NAMALWA (cell line): Measurements from ENCODE around the gene CEP112.

Source experiments
- DNase-seq: peaks from one replicate; pipeline ENCODE4 v3.0.0-alpha.2; 2015; ENCODE audit warnings: low spot score

The CEP112 gene

DNA sequence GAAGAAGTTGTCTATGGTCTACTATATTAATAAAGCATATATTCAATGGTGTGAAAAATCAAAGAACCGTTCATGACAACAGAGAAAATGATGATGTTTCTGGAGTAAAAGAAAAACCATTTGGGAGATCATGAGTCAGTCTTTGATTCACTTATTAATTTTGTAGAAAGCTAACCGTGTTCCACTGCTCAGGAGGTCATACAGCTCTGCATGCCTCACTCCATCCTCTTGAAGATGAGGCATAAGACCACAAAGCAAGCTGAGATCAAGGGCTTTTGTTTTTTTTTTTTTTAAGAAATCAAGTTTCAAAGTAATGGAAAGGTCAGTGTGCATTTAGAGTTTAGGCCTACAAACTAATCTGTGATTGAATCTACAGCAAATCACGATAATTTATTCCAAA lies 206.4 kb downstream of the CEP112 start:
- DNase-seq: no peak

DNA sequence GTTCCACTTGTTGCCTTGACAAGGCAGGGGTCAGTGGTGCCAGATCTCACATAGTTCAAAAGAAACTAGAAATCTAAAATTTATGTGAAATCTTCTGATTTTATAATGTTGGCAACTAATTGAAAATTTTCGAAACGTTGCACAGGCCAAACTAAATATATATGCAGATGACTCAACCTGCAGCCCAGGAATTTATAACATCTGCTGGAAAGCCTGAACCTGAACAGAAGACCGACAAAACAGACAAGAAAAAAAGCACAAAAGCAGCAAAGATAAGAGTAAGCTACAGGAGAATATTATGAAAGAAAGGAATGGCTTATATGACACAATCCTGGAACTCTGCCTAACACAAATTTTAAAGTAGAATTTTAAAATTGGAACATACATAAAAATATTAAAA lies 207.6 kb downstream of the CEP112 start:
- no peak for DNase-seq

DNA sequence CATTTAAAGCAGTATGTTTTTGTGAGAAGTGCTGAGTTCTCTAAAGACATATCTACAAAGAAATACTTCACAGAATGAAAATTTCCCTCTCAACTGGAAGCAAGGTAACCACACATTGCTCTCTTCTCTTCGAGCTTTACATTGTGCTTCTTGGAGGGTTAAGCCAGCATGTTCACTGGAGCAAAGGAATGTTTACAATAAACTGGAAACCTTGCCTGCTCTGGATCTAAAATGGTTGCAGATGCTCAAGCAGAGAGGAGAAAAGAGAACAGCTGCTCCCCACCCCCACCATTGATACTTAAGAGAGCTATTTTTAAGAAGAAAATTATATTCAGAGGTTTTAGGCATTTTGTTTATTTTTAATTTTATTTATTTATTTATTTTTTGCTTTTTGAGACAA lies 213.1 kb downstream of the CEP112 start:
- no peak for DNase-seq

DNA sequence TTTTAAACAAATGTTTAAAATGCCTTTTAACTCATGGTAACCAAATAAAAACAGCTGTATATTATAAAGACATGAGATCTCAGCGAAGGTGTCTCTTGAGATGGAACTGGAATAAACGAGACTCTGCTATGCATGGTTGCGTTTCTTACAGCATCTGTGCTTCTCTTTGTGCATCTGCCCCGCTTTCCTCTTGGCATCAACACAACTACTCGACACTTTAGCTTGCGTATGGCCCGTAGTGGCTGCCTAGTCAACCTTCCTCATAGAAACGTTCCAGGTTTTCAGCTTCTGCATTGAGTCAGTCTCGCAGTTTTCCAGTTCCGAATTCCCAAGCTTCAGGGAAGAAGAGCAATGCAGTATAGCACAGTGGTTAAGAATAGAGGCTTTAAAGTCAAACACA lies 214.9 kb downstream of the CEP112 start:
- DNase-seq: no peak

DNA sequence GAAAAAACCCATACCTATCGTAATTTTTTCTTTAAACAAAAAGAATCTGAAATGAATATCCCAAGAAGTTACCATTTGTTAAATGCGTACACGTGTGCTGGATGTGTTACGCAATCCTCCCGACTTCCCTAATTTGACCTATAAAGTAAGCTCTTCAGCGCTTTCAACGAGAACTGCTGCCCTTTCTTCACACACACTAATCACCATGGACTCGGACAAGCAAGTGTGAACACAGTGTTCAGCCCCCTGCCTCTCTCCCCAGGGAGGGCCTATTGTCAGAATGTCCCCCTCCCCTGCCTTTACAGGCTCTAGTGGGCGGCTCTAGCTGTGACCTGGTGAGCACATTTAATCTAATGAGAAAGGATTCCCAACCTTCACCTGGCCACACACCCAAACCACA lies 216.1 kb downstream of the CEP112 start:
- DNase-seq: no peak

DNA sequence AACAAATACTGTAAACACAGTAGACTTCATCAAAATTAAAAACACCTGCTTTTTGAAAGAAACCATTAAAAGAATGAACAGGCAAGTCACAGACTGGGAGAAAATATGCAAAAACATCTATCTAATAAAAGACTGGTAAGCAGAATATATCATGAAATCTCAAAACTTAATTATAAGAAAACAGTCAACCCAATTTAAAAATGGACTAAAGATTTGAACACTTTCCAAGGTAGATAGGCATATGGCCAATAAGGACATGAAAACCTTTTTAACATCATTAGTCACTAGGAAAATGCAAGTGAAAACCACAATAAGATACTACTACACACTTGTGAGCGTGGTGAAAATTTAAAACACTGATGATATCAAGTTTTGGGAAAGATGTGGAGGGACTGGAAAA lies 218.7 kb downstream of the CEP112 start:
- no peak for DNase-seq

DNA sequence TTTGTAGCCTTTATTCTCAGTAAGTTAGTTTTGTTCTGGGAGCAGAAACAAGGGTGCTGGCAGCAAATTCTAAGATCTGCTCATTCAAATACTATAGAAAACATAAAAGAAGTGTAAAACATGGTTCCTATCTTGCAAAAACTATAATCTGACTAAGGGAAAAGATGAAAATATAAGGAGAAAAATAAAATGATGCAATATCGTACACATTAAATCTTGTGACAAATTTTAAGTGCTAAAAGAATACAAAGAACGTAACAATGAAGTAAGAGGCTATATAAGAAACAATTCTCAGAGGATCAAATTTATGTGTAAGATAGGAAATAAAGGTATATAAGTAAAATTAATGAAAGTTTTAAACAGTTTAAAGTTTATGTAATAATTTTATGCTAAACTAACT lies 224.6 kb downstream of the CEP112 start:
- DNase-seq: no peak

DNA sequence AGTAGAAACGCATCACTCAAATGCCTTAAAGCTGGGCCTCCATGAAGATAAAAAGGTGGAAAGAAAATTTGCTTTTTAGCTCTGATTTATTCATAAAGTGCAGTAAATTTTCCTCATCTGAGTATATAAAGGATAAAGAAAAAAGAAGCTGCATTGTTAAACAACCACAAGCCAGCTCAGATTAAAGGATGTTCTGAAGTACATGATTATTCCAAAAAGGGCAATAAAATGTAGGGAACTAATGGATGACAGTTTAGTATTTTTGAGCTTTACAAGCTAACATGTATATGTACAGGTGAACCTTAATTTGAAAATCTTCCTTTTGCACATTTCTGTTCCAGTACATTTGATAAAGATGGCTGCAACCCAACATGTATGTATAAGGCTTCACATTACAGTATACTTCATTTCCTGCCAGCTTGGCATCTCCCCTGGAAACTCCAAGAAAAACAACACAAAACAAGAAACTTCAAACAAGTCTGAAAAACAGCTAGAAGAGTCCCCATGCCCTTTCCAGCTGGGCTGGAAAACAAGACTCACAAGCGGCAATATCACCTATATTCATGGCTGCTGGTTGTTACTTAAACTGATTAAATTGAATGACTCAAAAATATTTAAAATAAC lies 225.7 kb downstream of the CEP112 start:
- DNase-seq: no peak

DNA sequence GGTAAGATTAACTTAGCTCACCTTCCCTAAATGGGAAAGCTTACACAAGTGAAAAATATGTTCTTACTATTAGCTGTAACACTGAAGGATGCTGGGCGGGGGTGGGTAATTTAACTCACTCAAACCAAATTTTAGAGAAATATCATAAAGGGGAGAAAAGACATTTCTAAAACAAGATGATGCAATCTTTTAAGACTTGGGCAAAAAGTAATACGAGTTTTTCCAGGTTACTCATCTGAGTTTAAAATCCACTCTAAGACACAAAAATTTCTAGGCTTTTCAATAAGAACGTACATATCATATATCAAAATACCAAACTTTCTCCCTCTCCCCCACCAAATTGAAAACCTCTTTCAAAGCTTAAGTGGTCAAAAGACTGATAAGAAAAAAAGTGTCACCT lies 228.8 kb downstream of the CEP112 start:
- no peak for DNase-seq

DNA sequence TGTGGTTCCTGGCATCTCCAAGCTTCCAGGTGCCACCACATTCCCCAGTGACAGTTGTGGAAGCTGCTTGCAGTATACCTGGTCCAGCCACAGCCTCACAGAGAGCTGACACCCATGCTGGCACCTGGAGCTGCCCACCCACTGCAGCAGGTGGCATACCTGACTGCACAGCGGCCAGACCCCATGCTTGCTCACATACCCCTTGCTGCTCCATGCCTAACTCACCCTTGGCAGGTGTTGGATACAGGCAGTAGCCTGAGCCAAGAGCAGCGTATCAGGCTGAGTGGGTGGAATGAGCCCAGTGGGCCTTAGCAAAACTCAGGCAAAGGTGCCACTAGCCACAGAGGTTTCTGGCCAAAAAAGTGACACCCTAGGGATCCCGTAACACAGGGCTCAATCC lies 232.3 kb downstream of the CEP112 start:
- no peak for DNase-seq

DNA sequence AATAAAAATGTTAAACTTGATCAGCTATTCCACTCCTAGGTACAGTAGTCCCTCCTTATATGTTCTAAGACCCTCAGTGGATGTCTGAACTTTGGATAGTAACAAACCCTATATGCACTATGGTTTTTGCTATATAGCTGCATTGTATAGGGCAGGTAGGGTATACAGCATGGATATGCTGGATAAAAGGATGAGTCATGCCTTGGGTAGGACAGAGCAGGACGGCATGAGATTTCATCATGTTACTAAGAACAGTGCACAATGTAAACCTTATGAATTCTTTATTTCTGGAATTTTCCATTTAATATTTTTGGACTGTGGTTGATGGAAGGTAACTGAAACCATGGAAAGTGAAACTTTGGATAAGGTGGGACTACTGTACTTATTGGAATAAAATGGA lies 235.1 kb downstream of the CEP112 start:
- DNase-seq: no peak

DNA sequence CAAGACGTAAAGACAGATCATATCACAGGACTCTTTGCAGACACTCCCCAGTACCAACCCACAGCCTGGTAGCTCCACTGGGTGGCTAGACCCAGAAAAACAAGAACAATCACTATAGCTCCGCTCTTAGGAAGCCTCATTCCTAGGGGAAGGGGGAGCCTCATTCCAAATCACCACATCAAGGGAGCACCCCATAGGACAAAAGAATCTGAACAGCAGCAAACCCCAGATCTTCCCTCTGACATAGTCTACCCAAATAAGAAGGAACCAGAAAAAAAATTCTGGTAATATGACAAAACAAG lies 237.8 kb downstream of the CEP112 start:
- DNase-seq: no peak

DNA sequence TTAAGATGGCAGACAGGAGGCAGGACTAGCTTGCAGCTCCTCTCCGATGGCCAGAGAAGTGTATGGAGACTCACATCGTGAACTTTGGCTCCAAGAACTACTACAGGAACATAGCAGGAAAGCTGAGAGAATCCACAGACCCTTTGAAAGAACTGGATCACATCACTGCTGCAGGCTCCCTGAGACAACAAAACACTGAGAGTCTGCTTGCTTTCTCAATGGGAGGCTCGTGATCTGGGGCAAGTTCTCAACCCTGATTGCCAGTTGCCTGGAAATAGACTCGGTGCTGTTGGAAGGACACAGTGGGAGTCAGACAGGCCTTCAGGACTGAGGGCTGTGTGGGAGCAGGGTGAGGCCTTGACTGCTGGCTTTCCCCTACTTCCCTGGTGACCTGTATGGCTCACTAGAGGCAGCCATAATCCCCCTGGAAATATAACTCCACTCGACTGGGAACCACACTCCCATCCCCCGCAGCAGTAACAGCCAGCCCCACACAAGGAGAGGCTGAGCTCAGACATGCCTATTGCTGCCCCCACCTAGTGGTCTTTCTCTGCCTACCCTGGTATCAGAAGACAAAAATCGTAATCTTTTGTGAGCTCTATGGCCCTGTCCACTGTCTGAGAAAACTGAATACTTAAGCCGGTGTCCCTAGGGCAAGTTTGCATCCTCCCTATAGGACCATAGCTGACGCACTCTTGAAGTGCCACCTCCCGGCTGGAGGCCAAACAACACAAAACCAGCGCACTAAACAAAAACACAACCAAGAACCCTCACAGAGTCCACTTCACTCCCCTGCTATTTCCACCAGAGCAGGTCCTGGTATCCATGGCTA lies 238.4 kb downstream of the CEP112 start:
- DNase-seq: no peak

DNA sequence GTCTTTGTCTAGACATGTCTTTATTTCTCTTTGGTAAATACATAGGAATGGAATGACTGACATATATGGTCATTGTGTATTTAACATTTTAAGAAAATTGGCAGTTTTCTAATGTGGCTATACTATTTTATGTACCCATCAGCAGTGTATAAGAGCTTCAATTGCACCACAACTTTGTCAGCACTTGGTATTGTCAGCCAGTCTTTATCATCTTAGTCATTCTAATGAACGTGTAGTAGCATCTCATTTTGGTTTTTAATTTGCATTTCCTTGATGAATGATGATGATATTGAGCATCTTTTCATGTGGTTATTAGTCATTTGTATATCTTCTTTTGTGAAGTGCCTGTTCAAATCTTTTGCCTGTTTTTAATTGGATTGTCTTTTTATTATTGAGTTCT lies 239.3 kb downstream of the CEP112 start:
- no peak for DNase-seq

DNA sequence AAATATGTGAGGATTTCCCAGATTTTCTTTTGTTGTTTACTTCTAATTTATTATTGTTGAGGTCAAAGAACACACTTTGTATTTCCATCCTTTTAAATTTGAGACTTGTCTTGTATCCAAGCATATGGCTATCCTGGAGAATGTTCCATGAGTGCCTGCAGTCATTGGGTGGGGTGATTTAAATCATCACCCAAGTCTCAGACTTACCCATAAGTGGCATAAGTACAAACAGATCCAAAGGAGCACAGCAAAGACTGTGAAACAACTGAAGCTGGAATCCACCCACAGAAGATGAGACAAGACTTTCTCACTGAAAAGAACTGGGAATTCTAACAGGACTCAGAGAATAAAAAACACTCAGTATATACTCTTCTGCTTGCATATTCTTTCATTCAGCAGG lies 239.9 kb downstream of the CEP112 start:
- no peak for DNase-seq

DNA sequence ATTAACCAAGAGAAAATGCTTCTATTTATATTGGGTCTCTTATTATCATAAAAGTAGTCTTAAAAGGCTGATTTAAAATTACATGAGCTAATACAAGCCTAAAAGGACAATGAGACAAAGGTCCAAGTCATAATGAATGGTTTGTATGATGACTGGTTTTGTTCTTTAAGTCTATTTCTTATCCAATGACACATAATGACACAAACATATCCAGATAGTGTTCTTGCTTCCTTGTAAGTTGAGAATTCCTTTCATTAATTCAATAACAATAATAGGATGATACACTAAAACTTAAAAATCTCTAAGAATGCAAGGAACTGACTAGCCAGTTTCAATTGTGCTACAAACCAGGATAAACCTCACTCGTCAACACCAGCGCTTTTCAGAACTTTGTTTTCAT lies 244.1 kb downstream of the CEP112 start:
- DNase-seq: no peak

DNA sequence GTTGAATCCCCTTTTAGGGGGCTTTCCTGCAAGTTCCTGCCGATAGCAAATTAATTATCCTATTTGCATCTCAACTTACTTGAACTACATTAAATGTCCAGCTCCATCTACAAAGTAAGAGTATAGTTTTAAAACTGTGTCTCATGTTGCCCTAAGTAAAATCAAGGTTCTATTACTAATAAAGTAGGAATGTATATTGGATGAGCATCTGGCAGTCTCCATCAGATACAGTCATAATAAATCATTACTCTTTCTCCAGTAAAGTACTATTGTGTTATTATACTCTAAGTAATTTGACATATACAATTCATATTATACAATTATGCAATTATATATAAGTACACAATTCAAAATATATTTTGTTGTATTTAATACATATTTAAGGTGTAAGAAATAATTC lies 249.3 kb downstream of the CEP112 start:
- no peak for DNase-seq

DNA sequence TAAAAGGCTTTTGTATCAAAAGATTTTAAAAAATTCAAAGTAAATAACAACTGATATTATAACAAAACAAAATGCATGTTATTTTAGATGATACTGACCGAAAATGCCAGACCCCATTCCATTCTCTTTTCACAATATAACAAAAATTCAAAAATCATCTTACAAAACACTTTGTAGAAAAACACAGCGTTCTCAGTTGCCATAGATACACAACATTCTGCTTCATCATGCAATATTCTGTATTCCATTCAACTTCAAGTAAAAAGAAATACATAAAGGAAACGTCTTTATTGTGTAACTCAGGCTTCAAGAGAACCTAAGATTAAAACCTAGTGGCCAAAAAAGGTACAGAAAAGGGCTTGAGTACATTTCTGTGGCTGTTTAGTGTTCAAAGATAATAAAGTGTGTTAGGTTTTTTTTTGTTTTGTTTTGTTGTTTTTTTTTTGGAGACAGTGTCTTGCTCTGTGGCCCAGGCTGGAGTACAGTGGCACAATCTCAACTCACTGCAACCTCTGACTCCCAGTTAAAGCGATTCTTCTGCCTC lies 250.5 kb downstream of the CEP112 start:
- DNase-seq: peak; percentile 29

DNA sequence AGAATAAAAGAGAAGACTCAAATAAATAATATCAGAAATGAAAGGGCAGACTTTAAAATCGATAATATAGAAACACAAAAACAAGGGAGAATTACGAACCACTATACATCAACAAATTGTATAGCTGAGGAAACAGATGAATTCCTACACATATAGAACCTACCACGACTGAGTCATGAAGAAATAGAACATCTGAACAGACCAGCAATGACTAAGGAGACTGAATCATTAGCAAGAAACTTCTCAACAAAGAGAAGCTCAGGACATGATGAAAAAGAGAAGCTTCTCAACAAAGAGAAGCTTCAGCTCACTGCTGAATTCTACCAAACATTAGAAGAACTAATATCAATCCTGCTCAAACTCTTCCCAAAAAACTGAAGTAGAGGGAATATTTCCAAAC lies 255.9 kb downstream of the CEP112 start:
- no peak for DNase-seq

DNA sequence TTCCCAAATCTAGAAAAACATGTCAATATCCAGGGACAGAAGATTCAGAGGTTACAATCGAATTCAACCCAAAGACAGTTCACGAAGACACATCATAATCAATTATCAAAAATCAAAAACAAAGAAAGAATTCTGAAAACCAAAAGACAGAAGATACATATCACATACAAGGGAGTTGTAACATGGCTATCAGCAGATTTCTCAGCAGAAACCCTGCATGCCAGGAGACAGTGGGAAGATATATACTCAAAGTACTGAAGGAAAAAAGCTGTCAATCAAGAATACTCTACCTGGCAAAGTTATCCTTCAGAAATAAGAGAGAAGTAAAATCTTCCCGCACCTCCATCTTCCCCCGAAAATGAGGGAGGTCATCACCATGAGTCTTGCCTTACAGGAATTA lies 258.6 kb downstream of the CEP112 start:
- no peak for DNase-seq

DNA sequence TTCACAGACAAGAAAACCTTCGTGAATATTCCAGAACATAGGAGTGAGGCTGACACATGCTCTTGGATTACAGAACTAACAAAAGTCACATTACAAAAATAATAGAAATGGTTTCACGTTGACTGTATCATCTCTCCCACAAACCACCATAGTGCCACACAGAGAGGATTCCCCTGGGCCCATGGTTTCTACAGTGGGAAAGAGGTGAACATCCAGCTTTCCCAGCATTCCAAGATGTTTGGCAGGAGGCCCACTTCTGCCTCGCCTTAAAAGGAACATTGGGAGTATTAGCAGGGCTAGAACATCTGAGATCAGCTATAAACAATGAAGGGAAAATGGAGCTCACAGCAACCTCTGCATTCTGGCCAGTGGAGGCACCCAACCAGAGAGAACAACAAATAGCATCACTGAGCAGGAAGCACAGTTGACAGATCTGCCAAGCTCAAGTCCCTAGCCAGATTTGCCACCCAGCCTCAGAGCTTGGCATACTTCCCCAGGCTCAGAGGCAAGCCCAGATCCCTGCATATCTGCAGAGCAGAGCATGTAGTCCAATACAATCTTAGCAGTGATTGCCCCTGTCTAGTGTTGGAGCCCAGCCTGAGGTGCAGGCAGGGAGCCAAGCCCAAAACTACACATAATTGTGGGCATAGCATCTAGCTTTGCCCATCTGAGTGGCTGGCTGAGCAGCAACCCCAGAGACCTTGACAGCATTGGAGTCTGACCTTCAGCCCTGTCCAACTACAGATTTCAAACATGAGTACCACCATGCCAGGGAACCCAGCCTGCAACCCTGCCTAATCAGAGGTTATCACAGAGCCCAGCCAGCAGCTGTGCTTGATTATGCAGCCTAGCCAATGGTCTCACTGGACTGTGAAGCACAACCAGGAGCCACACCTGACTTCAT lies 260.4 kb downstream of the CEP112 start:
- peak; percentile 6 for DNase-seq

DNA sequence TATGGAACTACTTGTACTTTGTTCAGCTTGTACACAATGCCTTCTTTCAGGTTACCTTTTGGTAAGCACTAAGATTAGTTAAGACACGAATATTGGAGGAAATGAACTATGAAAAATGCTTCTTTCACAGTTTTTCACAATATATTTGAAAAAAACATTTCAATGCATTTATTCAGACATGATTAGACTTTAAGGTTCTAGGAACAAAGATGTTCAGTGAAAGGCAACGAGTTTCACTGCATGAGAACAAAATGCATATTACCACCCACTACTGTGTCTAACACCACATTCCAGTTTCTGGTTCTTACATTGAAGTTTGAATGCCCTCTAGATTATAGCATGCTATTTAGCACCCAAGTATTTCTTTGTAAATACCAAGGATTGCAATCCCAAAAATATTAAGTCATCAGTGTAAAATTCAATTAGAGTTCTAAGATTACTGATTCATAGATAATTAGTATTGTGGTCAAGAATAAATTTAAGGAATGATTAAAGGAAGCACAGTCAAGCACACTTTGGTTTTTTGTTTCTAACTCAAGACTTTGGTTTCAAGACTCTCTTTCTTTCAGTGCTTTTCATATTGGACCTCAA lies 261.7 kb downstream of the CEP112 start:
- DNase-seq: no peak
